K562 (cell line): ENCODE results near the gene FLG.

Experiments used
- CHCHD3 ChIP-seq: fragments of 250-450 bp; sonication (Bioruptor Pico); IDR thresholded peaks from 2 replicates; pipeline ENCODE4 v2.1.2; 2022; ENCODE audit warnings: mild to moderate bottlenecking
- CTCF ChIP-seq, 3 experiments: IDR thresholded peaks in 2 of 3; conservative IDR thresholded peaks in 1 of 3; 2 replicates each; pipeline ENCODE4 v1.5.1; 2011 to 2012; ENCODE audit warnings: low read length in 3 of 3, mild to moderate bottlenecking in 3 of 3, control low read depth in 2 of 3, improper control_type of control experiment in 1 of 3, inconsistent platforms in 1 of 3, low read depth in 1 of 3, mixed read lengths in 1 of 3, moderate library complexity in 1 of 3; ENCODE audit not compliant: insufficient read depth in 2 of 3
- ETV5 ChIP-seq: sonication (generic); formaldehyde crosslinking; IDR thresholded peaks from 2 replicates; pipeline ENCODE4 v1.4.0; 2020; ENCODE audit warnings: low read depth, mild to moderate bottlenecking, missing genetic modification reagents
- POLR2A ChIP-seq: fragments of 450-650 bp; conservative IDR thresholded peaks from 2 replicates; pipeline ENCODE4 v1.6.1; 2016
- SIX5 ChIP-seq, 2 experiments: IDR thresholded peaks; 2 replicates each; pipeline ENCODE4 v1.6.1; 2011; ENCODE audit warnings: low read length in 2 of 2, borderline replicate concordance in 1 of 2, low read depth in 1 of 2, mild to moderate bottlenecking in 1 of 2, moderate library complexity in 1 of 2; ENCODE audit not compliant: insufficient read depth in 1 of 2
- ZNF347 ChIP-seq: fragments of 450-650 bp; formaldehyde crosslinking; IDR thresholded peaks from 2 replicates; pipeline ENCODE4 v1.4.0; 2020; ENCODE audit warnings: low read depth, mild to moderate bottlenecking, moderate library complexity

- TF ChIP-seq CHCHD3 (no peak), ETV5 (CRISPR knock-in tag) (no peak), CTCF (IDR thresholded peaks at IDR 0.05 in 2 of 3, conservative IDR thresholded peaks at IDR 0.05 in 1 of 3; ENCODE audit: insufficient read depth in 2 of 3, low read depth in 1 of 3, low read length in 3 of 3) (peak; percentile 61 to 80 (median 69)), POLR2A (no peak), ZNF347 (CRISPR knock-in tag) (no peak), SIX5 (IDR thresholded peaks at IDR 0.05; ENCODE audit: borderline replicate concordance in 1 of 2, insufficient read depth in 1 of 2, low read depth in 1 of 2, low read length in 2 of 2) (no peak)
Measured at GRCh38 chr1:152347116-152347728, 22.2 kb upstream of the FLG start.
